NCI-H446 (cell line): Measurements from ENCODE around the gene RARS1.

Experiments used
- DNase-seq, 2 experiments: peaks; one replicate each; lab custom pipeline; 2025; lab: John Stamatoyannopoulos, UW

RARS1 gene

DNA sequence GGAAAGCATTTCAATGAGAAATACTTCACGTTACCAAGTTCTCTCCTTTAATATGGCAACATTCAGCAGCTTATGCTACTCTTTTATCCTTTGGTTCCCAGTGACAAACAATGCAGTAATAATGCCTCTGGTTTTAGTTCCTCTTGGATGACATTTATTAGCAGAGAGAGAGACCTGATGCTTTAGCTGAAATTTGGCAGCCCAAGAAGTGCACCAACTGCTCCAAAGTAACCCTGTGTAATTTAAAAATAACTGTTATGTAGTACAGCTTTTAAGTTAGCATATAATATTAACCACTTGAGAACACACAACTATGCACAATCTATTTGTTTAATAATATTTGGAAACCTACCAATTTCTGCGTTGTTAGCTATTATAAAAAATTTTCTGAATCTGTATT lies 71.1 kb downstream of the RARS1 start:
- no peak for DNase-seq

DNA sequence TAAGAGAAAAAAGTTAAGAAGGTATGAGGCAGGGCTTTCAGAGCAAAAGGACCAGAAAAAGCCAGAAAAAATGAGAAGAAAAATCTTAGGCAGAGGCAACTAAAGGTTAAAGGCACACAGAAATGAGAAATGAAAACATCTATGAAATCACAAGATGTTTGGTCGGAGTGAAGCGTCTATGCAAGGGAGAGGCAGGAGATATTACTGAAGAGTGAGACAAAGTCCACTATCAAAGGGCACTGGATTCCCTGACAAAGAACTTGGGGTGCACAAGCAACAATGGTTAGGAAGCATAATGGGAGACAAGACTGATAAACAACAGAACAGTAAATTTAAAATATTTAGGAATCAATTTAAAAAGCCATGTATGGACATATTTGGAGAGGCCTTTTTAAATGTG lies 76.0 kb downstream of the RARS1 start:
- DNase-seq = no peak

GRCh38 chr5:168563959-168564358 lies 77.7 kb downstream of the RARS1 start:
- DNase-seq = no peak

DNA sequence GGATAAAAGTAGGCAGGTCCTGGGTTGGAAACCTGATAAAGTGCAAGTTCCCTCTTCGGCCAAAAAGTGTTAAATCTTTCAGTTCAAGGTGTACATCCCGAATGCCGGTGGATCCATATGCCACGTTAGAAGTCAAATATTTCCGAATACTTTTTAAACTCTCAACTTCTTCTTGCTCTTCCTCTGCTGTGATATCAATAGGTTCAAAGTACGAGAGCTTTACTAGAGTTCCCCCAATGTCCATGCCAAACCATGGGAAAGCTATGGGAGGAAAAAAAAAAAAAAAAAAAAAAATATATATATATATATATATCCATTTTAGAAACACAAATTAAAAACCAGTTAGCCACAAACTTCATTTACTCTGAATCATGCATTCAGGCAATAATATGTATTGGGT lies 82.5 kb downstream of the RARS1 start:
- no peak for DNase-seq
